GM12878 (cell line): ENCODE data around the gene SLMAP. TPM values are rescaled to one million over a fixed set of nuclear protein-coding genes. Genes with fewer than 3 reads are reported as not detected.

Experiments used
- ATAC-seq: fragments of 200-7000 bp; cut with Tn5 transposase; 3 replicates; pipeline ENCODE4 v1.9.1; 2020; ENCODE audit warnings: mild to moderate bottlenecking, moderate library complexity
- BruUV-seq: library from RNA; stranded (reverse); fragments of 400-500 nt; replicated peaks from 2 replicates; lab custom pipeline; 2021; lab: Mats Ljungman, UMichigan
- CTCF ChIA-PET: fragments of 300-600 bp; sonication (Branson Sonifier 250); formaldehyde crosslinking; extraction: SDS; loops from one replicate; lab custom pipeline; 2021; ENCODE audit warnings: inconsistent platforms; lab: Yijun Ruan, JAX
- POLR2A ChIA-PET: fragments of 350-600 bp; formaldehyde crosslinking; extraction: SDS; loops from one replicate; lab custom pipeline; 2021; ENCODE audit warnings: inconsistent platforms; lab: Charles Lee
- RAD21 ChIA-PET: fragments of 300-600 bp; sonication (Branson Sonifier 250); formaldehyde crosslinking; loops from one replicate; lab custom pipeline; 2023; ENCODE audit warnings: antibody characterized with exemption; ENCODE audit not compliant: unreplicated experiment; lab: Charles Lee
- SMC1A ChIA-PET: fragments of 300-600 bp; sonication (Branson Sonifier 250); formaldehyde crosslinking; loops from one replicate; lab custom pipeline; 2023; ENCODE audit not compliant: unreplicated experiment, uncharacterized antibody; lab: Charles Lee
- DNase-seq: peaks from one replicate; pipeline ENCODE4 v3.0.0-alpha.2; 2011; ENCODE audit warnings: low read depth, low spot score
- FAIRE-seq: peaks from 3 replicates; lab custom pipeline; 2011; peaks lifted over from hg19 to GRCh38; lab: Jason Lieb, UNC
- H2AFZ ChIP-seq: 2 replicates; pipeline ENCODE4 v1.6.0; 2011; ENCODE audit warnings: low read depth, low read length, control low read depth; ENCODE audit not compliant: control insufficient read depth
- H3K27ac ChIP-seq: 2 replicates; pipeline ENCODE4 v1.5.1; 2011; ENCODE audit warnings: control low read depth; ENCODE audit not compliant: control insufficient read depth, insufficient read depth
- H3K27me3 ChIP-seq, 2 experiments: replicated peaks in 1 of 2; 2 replicates each; pipeline versions ENCODE4 v1.6.0 to v1.6.1; 2011; ENCODE audit warnings: low read length in 1 of 2; ENCODE audit not compliant: control insufficient read depth in 2 of 2, insufficient read depth in 2 of 2
- H3K36me3 ChIP-seq, 2 experiments: 2 replicates each; pipeline ENCODE4 v1.5.1; 2011; ENCODE audit warnings: low read length in 1 of 2; ENCODE audit not compliant: control insufficient read depth in 2 of 2, insufficient read depth in 2 of 2
- H3K4me1 ChIP-seq: 2 replicates; pipeline ENCODE4 v1.6.1; 2011; ENCODE audit warnings: mild to moderate bottlenecking, low read length, moderate library complexity, mixed read lengths; ENCODE audit not compliant: control insufficient read depth, insufficient read depth
- H3K4me2 ChIP-seq: 2 replicates; pipeline ENCODE4 v1.6.0; 2011; ENCODE audit warnings: control low read depth; ENCODE audit not compliant: control insufficient read depth, insufficient read depth
- H3K4me3 ChIP-seq: fragments of 200-600 bp; sonication (generic); 2 replicates; pipeline ENCODE4 v1.5.1; 2016
- H3K79me2 ChIP-seq: 2 replicates; pipeline ENCODE4 v1.6.0; 2011; ENCODE audit warnings: low read length; ENCODE audit not compliant: control insufficient read depth, insufficient read depth
- H3K9ac ChIP-seq: 2 replicates; pipeline ENCODE4 v1.8.0; 2011; ENCODE audit warnings: low read length, control low read depth, mixed read lengths; ENCODE audit not compliant: control insufficient read depth, insufficient read depth
- H3K9me3 ChIP-seq: replicated peaks from 3 replicates; pipeline ENCODE4 v1.5.1; 2011; ENCODE audit warnings: mild to moderate bottlenecking, low read length; ENCODE audit not compliant: control insufficient read depth, insufficient read depth
- H4K20me1 ChIP-seq: 2 replicates; pipeline ENCODE4 v1.6.0; 2011; ENCODE audit not compliant: control insufficient read depth, insufficient read depth
- CBX3 ChIP-seq: fragments of 200-600 bp; sonication (generic); IDR thresholded peaks from 2 replicates; pipeline ENCODE4 v1.6.1; 2016; ENCODE audit warnings: low read depth, borderline replicate concordance
- CHD2 ChIP-seq: IDR thresholded peaks from 2 replicates; pipeline ENCODE4 v1.6.1; 2011; ENCODE audit warnings: low read depth, low read length, improper control_type of control experiment, borderline replicate concordance
- CREB1 ChIP-seq: IDR thresholded peaks from 2 replicates; pipeline ENCODE4 v1.6.1; 2012; ENCODE audit warnings: low read depth, mild to moderate bottlenecking, inconsistent platforms
- HDAC6 ChIP-seq: fragments of 200-600 bp; sonication (generic); IDR thresholded peaks from one replicate; pipeline ENCODE4 v1.8.0; 2017; ENCODE audit warnings: antibody characterized with exemption; ENCODE audit not compliant: unreplicated experiment
- KAT2A ChIP-seq: conservative IDR thresholded peaks from 2 replicates; pipeline ENCODE4 v1.6.1; 2011; ENCODE audit warnings: low read depth, low read length; ENCODE audit not compliant: control insufficient read depth
- KDM1A ChIP-seq: fragments of 200-600 bp; sonication (generic); IDR thresholded peaks from 2 replicates; pipeline ENCODE4 v1.6.1; 2016; ENCODE audit warnings: borderline replicate concordance
- MYC ChIP-seq: IDR thresholded peaks from 2 replicates; pipeline ENCODE4 v1.6.1; 2011; ENCODE audit warnings: mild to moderate bottlenecking, low read length, moderate library complexity, inconsistent platforms; ENCODE audit not compliant: insufficient read depth, insufficient replicate concordance, insufficient read length, severe bottlenecking
- NBN ChIP-seq: fragments of 450-650 bp; IDR thresholded peaks from 2 replicates; pipeline ENCODE4 v1.6.1; 2016
- POU2F2 ChIP-seq: IDR thresholded peaks from 3 replicates; pipeline ENCODE4 v1.6.1; 2011; ENCODE audit warnings: low read depth, mild to moderate bottlenecking, low read length, borderline replicate concordance
- RUNX3 ChIP-seq: IDR thresholded peaks from 2 replicates; pipeline ENCODE4 v1.6.1; 2012; ENCODE audit warnings: low read length, inconsistent platforms
- STAT3 ChIP-seq: IDR thresholded peaks from 2 replicates; pipeline ENCODE4 v1.6.1; 2011; ENCODE audit warnings: low read depth, low read length, improper control_type of control experiment
- TBL1XR1 ChIP-seq: IDR thresholded peaks from 2 replicates; pipeline ENCODE4 v1.6.1; 2012; ENCODE audit warnings: low read depth, low read length, improper control_type of control experiment
- TCF3 ChIP-seq: IDR thresholded peaks from 2 replicates; pipeline ENCODE4 v1.6.1; 2012; ENCODE audit warnings: low read depth, mild to moderate bottlenecking, low read length, borderline replicate concordance; ENCODE audit not compliant: insufficient read depth
- WGBS: methylation state at CpG from one replicate; pipeline ENCODE4 v1.1.6; 2016; ENCODE audit warnings: low lambda C conversion rate; ENCODE audit not compliant: insufficient replicate concordance, insufficient coverage; ENCODE audit errors: missing lambda C conversion rate; 5-methylcytosine and 5-hydroxymethylcytosine counted together
- in situ Hi-C: fragments of 300-500 bp; cut with MboI; formaldehyde crosslinking; loops from 9 replicates; pipeline ENCODE4 v1.14.3; 2018; ENCODE audit warnings: mixed read lengths
- intact Hi-C: fragments of 100-400 bp; cut with micrococcal nuclease; formaldehyde crosslinking; loops from one replicate; pipeline ENCODE4 v1.14.2; 2022; ENCODE audit not compliant: unreplicated experiment
- polyA plus RNA-seq, 11 experiments: library from polyadenylated mRNA; depleted of rRNA in 4 of 11; unstranded in 6 of 11; stranded (reverse) in 5 of 11; fragments of >200 nt; fragmentation: Nextera tagmentation in 4 of 11; fragmentation: Illumina TruSeq in 1 of 11; extraction: Ambion mirVana in 4 of 11; extraction: Trizol in 1 of 11; gene quantifications; 1 replicate in 1 of 11; 2 replicates in 10 of 11; pipeline versions ENCODE4 v1.2.1 to v1.2.3, GENCODE V29; 2011 to 2016; ENCODE audit warnings: inconsistent platforms in 2 of 11, missing spikeins in 2 of 11, low read depth in 1 of 11
- total RNA-seq, 4 experiments: library from RNA; depleted of rRNA in 3 of 4; stranded (reverse); fragments of >200 nt in 3 of 4; fragmentation: Illumina TruSeq in 1 of 4; extraction: Trizol in 1 of 4; gene quantifications; 2 replicates each; pipeline versions ENCODE4 v1.2.1 to v1.2.3, GENCODE V29; 2013 to 2021
- TF ChIP-seq, protein P1 (sequence below): fragments of 450-650 bp; IDR thresholded peaks from 2 replicates; pipeline ENCODE4 v1.6.1; 2017; ENCODE audit warnings: mild to moderate bottlenecking, low read depth, inconsistent platforms; ENCODE audit not compliant: poor library complexity, severe bottlenecking
- TF ChIP-seq, protein P2 (sequence below): fragments of 450-650 bp; IDR thresholded peaks from 2 replicates; pipeline ENCODE4 v1.6.1; 2017; ENCODE audit warnings: borderline replicate concordance
- TF ChIP-seq, protein P3 (sequence below): fragments of 150-350 bp; IDR thresholded peaks from 2 replicates; pipeline ENCODE4 v1.6.1; 2014; ENCODE audit warnings: mild to moderate bottlenecking, low read depth, low read length

Gene SLMAP
- total and polyA plus RNA-seq, 10 of the 15 experiments (the other 5 are each of a cell fraction or from before 2014, with no cell fraction given), result 8.3 to 43.8 (median 26.4) TPM

DNA sequence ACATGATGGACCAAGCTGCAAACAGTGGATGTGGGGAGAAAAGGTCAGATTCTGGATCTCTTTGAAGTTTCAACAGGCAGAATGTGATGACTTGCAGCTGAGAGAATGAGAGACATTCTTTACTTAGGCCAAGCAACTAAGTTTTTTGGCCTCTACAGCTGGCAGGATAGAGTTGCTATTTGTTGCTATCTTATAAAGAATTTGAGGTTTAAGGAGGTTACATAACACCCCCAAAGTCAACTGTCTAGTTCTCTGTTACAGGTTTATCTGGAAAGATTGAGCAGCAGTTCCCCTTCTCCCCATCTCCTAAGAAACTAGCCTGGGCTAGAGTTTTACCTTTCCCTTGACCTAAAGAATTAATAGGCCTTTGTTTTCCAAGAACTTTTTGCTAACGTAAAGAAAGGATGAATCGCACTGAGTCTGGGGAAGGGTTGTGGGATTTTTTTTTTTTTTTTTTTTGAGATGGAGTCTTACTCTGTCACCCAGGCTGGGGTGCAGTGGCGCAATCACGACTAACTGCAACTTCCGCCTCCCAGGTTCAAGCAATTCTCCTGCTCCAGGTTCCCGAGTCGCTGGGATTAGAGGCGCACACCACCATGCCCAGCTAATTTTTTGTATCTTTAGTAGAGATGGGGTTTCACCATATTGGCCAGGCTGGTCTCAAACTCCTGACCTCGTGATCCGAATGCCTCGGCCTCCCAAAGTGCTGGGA lies 26.6 kb upstream of the SLMAP start:
- WGBS, result 80% methylated on average over 11 of the region's 11 CpGs
- ATAC-seq (no peak), DNase-seq (no peak), FAIRE-seq (no peak)
- no TSS peak for BruUV-seq
- no peaks in the 10 kb centered on the region for H4K20me1 ChIP-seq
- H3K27ac ChIP-seq, result no peak overlapping the region
- no peak for TF ChIP-seq HDAC6
- TF ChIP-seq, protein P1, sequence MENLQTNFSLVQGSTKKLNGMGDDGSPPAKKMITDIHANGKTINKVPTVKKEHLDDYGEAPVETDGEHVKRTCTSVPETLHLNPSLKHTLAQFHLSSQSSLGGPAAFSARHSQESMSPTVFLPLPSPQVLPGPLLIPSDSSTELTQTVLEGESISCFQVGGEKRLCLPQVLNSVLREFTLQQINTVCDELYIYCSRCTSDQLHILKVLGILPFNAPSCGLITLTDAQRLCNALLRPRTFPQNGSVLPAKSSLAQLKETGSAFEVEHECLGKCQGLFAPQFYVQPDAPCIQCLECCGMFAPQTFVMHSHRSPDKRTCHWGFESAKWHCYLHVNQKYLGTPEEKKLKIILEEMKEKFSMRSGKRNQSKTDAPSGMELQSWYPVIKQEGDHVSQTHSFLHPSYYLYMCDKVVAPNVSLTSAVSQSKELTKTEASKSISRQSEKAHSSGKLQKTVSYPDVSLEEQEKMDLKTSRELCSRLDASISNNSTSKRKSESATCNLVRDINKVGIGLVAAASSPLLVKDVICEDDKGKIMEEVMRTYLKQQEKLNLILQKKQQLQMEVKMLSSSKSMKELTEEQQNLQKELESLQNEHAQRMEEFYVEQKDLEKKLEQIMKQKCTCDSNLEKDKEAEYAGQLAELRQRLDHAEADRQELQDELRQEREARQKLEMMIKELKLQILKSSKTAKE, result no peak
- no peak for TF ChIP-seq RUNX3
- TF ChIP-seq POU2F2, result no peak
- TF ChIP-seq, protein P2, sequence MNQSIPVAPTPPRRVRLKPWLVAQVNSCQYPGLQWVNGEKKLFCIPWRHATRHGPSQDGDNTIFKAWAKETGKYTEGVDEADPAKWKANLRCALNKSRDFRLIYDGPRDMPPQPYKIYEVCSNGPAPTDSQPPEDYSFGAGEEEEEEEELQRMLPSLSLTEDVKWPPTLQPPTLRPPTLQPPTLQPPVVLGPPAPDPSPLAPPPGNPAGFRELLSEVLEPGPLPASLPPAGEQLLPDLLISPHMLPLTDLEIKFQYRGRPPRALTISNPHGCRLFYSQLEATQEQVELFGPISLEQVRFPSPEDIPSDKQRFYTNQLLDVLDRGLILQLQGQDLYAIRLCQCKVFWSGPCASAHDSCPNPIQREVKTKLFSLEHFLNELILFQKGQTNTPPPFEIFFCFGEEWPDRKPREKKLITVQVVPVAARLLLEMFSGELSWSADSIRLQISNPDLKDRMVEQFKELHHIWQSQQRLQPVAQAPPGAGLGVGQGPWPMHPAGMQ, result no peak
- TF ChIP-seq, protein P3, sequence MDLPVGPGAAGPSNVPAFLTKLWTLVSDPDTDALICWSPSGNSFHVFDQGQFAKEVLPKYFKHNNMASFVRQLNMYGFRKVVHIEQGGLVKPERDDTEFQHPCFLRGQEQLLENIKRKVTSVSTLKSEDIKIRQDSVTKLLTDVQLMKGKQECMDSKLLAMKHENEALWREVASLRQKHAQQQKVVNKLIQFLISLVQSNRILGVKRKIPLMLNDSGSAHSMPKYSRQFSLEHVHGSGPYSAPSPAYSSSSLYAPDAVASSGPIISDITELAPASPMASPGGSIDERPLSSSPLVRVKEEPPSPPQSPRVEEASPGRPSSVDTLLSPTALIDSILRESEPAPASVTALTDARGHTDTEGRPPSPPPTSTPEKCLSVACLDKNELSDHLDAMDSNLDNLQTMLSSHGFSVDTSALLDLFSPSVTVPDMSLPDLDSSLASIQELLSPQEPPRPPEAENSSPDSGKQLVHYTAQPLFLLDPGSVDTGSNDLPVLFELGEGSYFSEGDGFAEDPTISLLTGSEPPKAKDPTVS, result no peak
- TF ChIP-seq CBX3, result no peak
- no peak for TF ChIP-seq NBN
- TF ChIP-seq CREB1, result no peak
- no peak for TF ChIP-seq STAT3
- TF ChIP-seq TBL1XR1, result no peak
- TF ChIP-seq CHD2, result no peak
- TF ChIP-seq KAT2A, result no peak
- TF ChIP-seq TCF3, result no peak
- TF ChIP-seq KDM1A, result no peak
- TF ChIP-seq MYC, result no peak
- no peaks in the 10 kb centered on the region for H3K27me3 ChIP-seq
- no peak overlapping the region for H3K4me3 ChIP-seq
- H3K4me1 ChIP-seq, result no peaks in the 10 kb centered on the region
- RAD21 ChIA-PET, result no interaction called here
- POLR2A ChIA-PET, result no interaction called here
- H3K9me3 ChIP-seq, result no peaks in the 10 kb centered on the region
- H2AFZ ChIP-seq, result no peak overlapping the region
- no peak overlapping the region for H3K4me2 ChIP-seq
- intact Hi-C loops, result no loop called here
- CTCF ChIA-PET, result interaction anchor here (1.0 kb wide), 1 partner anchor 97 kb away, joined by 5 read pairs; no protein-coding TSS in a partner anchor
- in situ Hi-C loops, result no loop called here
- H3K79me2 ChIP-seq, result no peaks in the 10 kb centered on the region
- no peak overlapping the region for H3K9ac ChIP-seq
- H3K36me3 ChIP-seq, result no peaks in the 10 kb centered on the region
- SMC1A ChIA-PET, result no interaction called here
